HepG2 (cell line): ENCODE results near the gene ARSB.

Experiments
- CTCF ChIP-seq: sonication (generic); formaldehyde crosslinking; IDR thresholded peaks from 2 replicates; pipeline ENCODE4 v1.5.0; 2020; ENCODE audit warnings: mild to moderate bottlenecking, missing genetic modification reagents, moderate library complexity
- HNRNPL ChIP-seq: fragments of 200-400 bp; formaldehyde crosslinking; IDR thresholded peaks from 2 replicates; pipeline ENCODE4 v1.6.1; 2017; ENCODE audit warnings: mild to moderate bottlenecking, low read depth, low read length
- POLR2A ChIP-seq, 2 experiments: IDR thresholded peaks; 2 replicates each; pipeline ENCODE4 v1.6.1; 2011; ENCODE audit warnings: low read depth in 2 of 2, low read length in 2 of 2, mild to moderate bottlenecking in 1 of 2, moderate library complexity in 1 of 2; ENCODE audit not compliant: insufficient read depth in 1 of 2
- SP5 ChIP-seq: IDR thresholded peaks from 2 replicates; pipeline ENCODE4 v1.6.1; 2016; ENCODE audit warnings: low read depth, borderline replicate concordance
- SRSF4 ChIP-seq: fragments of 200-400 bp; formaldehyde crosslinking; IDR thresholded peaks from one replicate; pipeline ENCODE4 v1.6.1; 2018; ENCODE audit warnings: mild to moderate bottlenecking, low read depth, low read length, moderate library complexity; ENCODE audit not compliant: poor library complexity, severe bottlenecking
- SRSF9 ChIP-seq: fragments of 200-400 bp; formaldehyde crosslinking; IDR thresholded peaks from 2 replicates; pipeline ENCODE4 v1.6.1; 2018; ENCODE audit warnings: borderline replicate concordance, mild to moderate bottlenecking, low read depth, low read length; ENCODE audit not compliant: insufficient read depth, poor library complexity, severe bottlenecking

- TF ChIP-seq POLR2A (IDR thresholded peaks at IDR 0.05; ENCODE audit: insufficient read depth in 1 of 2, low read depth in 2 of 2, low read length in 2 of 2) (no peak), HNRNPL (no peak), SRSF9 (no peak), CTCF (no peak), SRSF4 (no peak), SP5 (CRISPR knock-in tag) (no peak)
Observed at GRCh38 chr5:78926252-78926651, 58.9 kb downstream of the ARSB start.
